ENCODE data around the gene KLK15.

DNA sequence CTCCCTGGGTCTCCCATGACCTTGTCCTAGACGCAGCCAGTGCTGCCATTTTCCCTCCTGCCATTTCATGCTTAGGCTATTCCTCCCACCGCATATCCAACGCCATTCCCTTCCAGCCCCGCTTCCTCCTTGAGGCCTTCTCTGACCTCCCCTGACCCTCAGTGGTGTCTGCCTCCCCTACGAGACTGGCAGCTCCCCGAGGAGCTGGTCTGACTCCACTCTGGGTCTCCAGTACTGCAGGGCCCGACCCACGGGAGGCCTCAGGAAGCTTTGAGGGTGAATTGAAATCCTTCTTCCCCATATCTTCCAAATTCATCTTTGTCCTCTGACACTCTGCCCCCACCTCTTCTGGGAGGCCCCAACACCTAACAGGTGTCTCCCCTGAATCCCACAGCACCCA, 708 bp downstream of the KLK15 start:
- TF ChIP-seq, protein P1, sequence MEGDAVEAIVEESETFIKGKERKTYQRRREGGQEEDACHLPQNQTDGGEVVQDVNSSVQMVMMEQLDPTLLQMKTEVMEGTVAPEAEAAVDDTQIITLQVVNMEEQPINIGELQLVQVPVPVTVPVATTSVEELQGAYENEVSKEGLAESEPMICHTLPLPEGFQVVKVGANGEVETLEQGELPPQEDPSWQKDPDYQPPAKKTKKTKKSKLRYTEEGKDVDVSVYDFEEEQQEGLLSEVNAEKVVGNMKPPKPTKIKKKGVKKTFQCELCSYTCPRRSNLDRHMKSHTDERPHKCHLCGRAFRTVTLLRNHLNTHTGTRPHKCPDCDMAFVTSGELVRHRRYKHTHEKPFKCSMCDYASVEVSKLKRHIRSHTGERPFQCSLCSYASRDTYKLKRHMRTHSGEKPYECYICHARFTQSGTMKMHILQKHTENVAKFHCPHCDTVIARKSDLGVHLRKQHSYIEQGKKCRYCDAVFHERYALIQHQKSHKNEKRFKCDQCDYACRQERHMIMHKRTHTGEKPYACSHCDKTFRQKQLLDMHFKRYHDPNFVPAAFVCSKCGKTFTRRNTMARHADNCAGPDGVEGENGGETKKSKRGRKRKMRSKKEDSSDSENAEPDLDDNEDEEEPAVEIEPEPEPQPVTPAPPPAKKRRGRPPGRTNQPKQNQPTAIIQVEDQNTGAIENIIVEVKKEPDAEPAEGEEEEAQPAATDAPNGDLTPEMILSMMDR (IDR thresholded peaks at IDR 0.05), result no peak
- TF ChIP-seq POLR2A (IDR thresholded peaks at IDR 0.05), result no peak
- TF ChIP-seq EP300 (IDR thresholded peaks at IDR 0.05), result no peak

Data from tibial nerve (tissue), 4 donors.